HCT116 (cell line): ENCODE data around the gene PSME2. TPM values are rescaled to one million over a fixed set of nuclear protein-coding genes. Genes with fewer than 3 reads are reported as not detected.

Experiments
- ATAC-seq: fragments of 200-7000 bp; cut with Tn5 transposase; 2 replicates; pipeline ENCODE4 v1.9.1; 2020; ENCODE audit warnings: mild to moderate bottlenecking, moderate library complexity
- BruUV-seq: library from RNA; stranded (reverse); fragments of 400-500 nt; replicated peaks from 2 replicates; lab custom pipeline; 2021; lab: Mats Ljungman, UMichigan
- CTCF ChIA-PET: fragments of 300-600 bp; sonication (Branson Sonifier 250); formaldehyde crosslinking; loops from one replicate; lab custom pipeline; 2021; ENCODE audit warnings: antibody characterized with exemption; lab: Charles Lee
- POLR2A ChIA-PET: fragments of 300-600, 350-600 bp; sonication (Branson Sonifier 250); formaldehyde crosslinking; loops from one replicate; lab custom pipeline; 2021; ENCODE audit warnings: antibody characterized with exemption; lab: Charles Lee
- RAD21 ChIA-PET, 2 experiments: fragments of 300-600 bp; sonication (Branson Sonifier 250); formaldehyde crosslinking; loops; one replicate each; lab custom pipeline; 2023; ENCODE audit warnings: low total read pairs in 2 of 2; ENCODE audit not compliant: uncharacterized antibody in 2 of 2, unreplicated experiment in 2 of 2, low non-redundant PET in 1 of 2; lab: Charles Lee
- DNase-seq: peaks from one replicate; pipeline ENCODE4 v3.0.0-alpha.2; 2010; ENCODE audit warnings: low read depth, low spot score
- H2AFZ ChIP-seq: fragments of 200-600 bp; shearing (Covaris generic), sonication (generic); 2 replicates; pipeline ENCODE4 v1.6.1; 2017; ENCODE audit warnings: low read depth, mixed run types, mixed read lengths, antibody characterized with exemption, low read length; ENCODE audit not compliant: poor library complexity, severe bottlenecking
- H3K27ac ChIP-seq: 2 replicates; pipeline ENCODE4 v1.5.1; 2012; ENCODE audit warnings: low read depth, low read length
- H3K27me3 ChIP-seq: fragments of 200-600 bp; sonication (generic); 2 replicates; pipeline ENCODE4 v1.6.1; 2016; ENCODE audit warnings: mixed run types, low read length, mixed read lengths; ENCODE audit not compliant: insufficient read depth
- H3K36me3 ChIP-seq, 2 experiments: fragments of 200-500 bp in 1 of 2; fragments of 200-600 bp in 1 of 2; sonication (Bioruptor generic) in 1 of 2; sonication (generic) in 1 of 2; 2 replicates each; pipeline versions ENCODE4 v1.5.1 to v1.6.1; 2014 to 2016; ENCODE audit warnings: low read length in 2 of 2, inconsistent platforms in 1 of 2, mixed read lengths in 1 of 2, mixed run types in 1 of 2; ENCODE audit not compliant: insufficient read depth in 2 of 2, control insufficient read depth in 1 of 2
- H3K4me1 ChIP-seq, 2 experiments: fragments of 200-600 bp in 1 of 2; sonication (generic) in 1 of 2; 2 replicates each; pipeline versions ENCODE4 v1.5.1 to v1.6.1; 2012 to 2017; ENCODE audit warnings: low read length in 2 of 2, inconsistent platforms in 1 of 2, mild to moderate bottlenecking in 1 of 2, mixed read lengths in 1 of 2, mixed run types in 1 of 2, moderate library complexity in 1 of 2; ENCODE audit not compliant: insufficient read depth in 2 of 2, control insufficient read depth in 1 of 2
- H3K4me2 ChIP-seq: fragments of 200-600 bp; sonication (generic); 2 replicates; pipeline ENCODE4 v1.6.1; 2017; ENCODE audit warnings: mixed run types, low read length, mixed read lengths
- H3K4me3 ChIP-seq, 2 experiments: fragments of 200-600 bp in 1 of 2; sonication (generic) in 1 of 2; replicated peaks in 1 of 2; 2 replicates each; pipeline ENCODE4 v1.5.1; 2011 to 2016; ENCODE audit warnings: low read length in 2 of 2, control low read depth in 1 of 2, low read depth in 1 of 2, mild to moderate bottlenecking in 1 of 2, mixed read lengths in 1 of 2, mixed run types in 1 of 2
- H3K79me2 ChIP-seq: fragments of 200-600 bp; sonication (generic); 2 replicates; pipeline ENCODE4 v1.6.1; 2017; ENCODE audit warnings: mild to moderate bottlenecking, mixed run types, low read length, moderate library complexity, mixed read lengths; ENCODE audit not compliant: insufficient read depth
- H3K9ac ChIP-seq: fragments of 200-600 bp; sonication (generic); 2 replicates; pipeline ENCODE4 v1.6.1; 2016; ENCODE audit warnings: low read length, mixed read lengths
- H3K9me2 ChIP-seq: fragments of 200-600 bp; sonication (generic), shearing (Covaris generic); 2 replicates; pipeline ENCODE4 v1.6.1; 2017; ENCODE audit warnings: mixed run types, mild to moderate bottlenecking, moderate library complexity; ENCODE audit not compliant: insufficient read depth
- H3K9me3 ChIP-seq, 2 experiments: fragments of 200-500 bp in 1 of 2; fragments of 200-600 bp in 1 of 2; sonication (Bioruptor generic) in 1 of 2; sonication (generic) in 1 of 2; 2 replicates each; pipeline ENCODE4 v1.6.1; 2014 to 2017; ENCODE audit warnings: low read length in 2 of 2, mixed read lengths in 2 of 2, inconsistent platforms in 1 of 2, low read depth in 1 of 2, mild to moderate bottlenecking in 1 of 2, mixed run types in 1 of 2, moderate library complexity in 1 of 2; ENCODE audit not compliant: control insufficient read depth in 1 of 2, insufficient read depth in 1 of 2
- H4K20me1 ChIP-seq: fragments of 200-600 bp; sonication (generic), shearing (Covaris generic); 2 replicates; pipeline ENCODE4 v1.6.1; 2017; ENCODE audit warnings: mixed run types, mild to moderate bottlenecking, moderate library complexity; ENCODE audit not compliant: insufficient read depth
- CEBPB ChIP-seq: IDR thresholded peaks from 2 replicates; pipeline ENCODE4 v1.6.1; 2012; ENCODE audit warnings: low read depth
- EZH2phosphoT487 ChIP-seq: fragments of 200-600 bp; IDR thresholded peaks from 2 replicates; pipeline ENCODE4 v1.6.1; 2018; ENCODE audit warnings: antibody characterized with exemption, borderline replicate concordance
- MAX ChIP-seq: IDR thresholded peaks from 2 replicates; pipeline ENCODE4 v1.6.1; 2012
- ZBTB33 ChIP-seq: IDR thresholded peaks from 2 replicates; pipeline ENCODE4 v1.6.1; 2011; ENCODE audit warnings: mild to moderate bottlenecking, low read length, moderate library complexity; ENCODE audit not compliant: insufficient replicate concordance; ENCODE audit errors: extremely low read depth
- intact Hi-C: fragments of 100-400 bp; cut with micrococcal nuclease; formaldehyde crosslinking; loops from 2 replicates; pipeline ENCODE4 v1.10.0; 2022
- total RNA-seq: library from RNA; stranded (reverse); gene quantifications from one replicate; pipeline ENCODE4 v1.2.1, GENCODE V29; 2021; ENCODE audit not compliant: unreplicated experiment

Gene PSME2
- total RNA-seq, 1 experiment from 2014 or later: 160 TPM

- H2AFZ ChIP-seq: no peak overlapping the region
- no peak overlapping the region for H3K9ac ChIP-seq
- no peak for ATAC-seq
- BruUV-seq: no TSS peak
- no peak overlapping the region for H3K4me2 ChIP-seq
- no peaks in the 10 kb centered on the region for H3K36me3 ChIP-seq
- no peak overlapping the region for H3K4me3 ChIP-seq
- POLR2A ChIA-PET: interaction anchor here (0.6 to 1.3 kb wide), 2 partner anchors 9 to 26 kb away, joined by 3 read pairs; no protein-coding TSS in a partner anchor
- no peaks in the 10 kb centered on the region for H3K27me3 ChIP-seq
- H4K20me1 ChIP-seq: no peaks in the 10 kb centered on the region
- TF ChIP-seq ZBTB33 (no peak), MAX (no peak), CEBPB (no peak), EZH2phosphoT487 (no peak)
- no peaks in the 10 kb centered on the region for H3K9me2 ChIP-seq
- H3K27ac ChIP-seq: no peak overlapping the region
- DNase-seq: no peak
- CTCF ChIA-PET: no interaction called here
- no peaks in the 10 kb centered on the region for H3K79me2 ChIP-seq
- peaks cover 0 to 5% of the 10 kb centered on the region in 2 experiments; a peak in 1 of 4 replicates for H3K9me3 ChIP-seq
- no peaks in the 10 kb centered on the region for H3K4me1 ChIP-seq
- RAD21 ChIA-PET: no interaction called here
- intact Hi-C loops: no loop called here
Observed at GRCh38 chr14:24100982-24101494, 45.4 kb downstream of the PSME2 start.
